HepG2 (cell line): ENCODE data around the gene DPP7. TPM values are rescaled to one million over a fixed set of nuclear protein-coding genes. Genes with fewer than 3 reads are reported as not detected.
A peak's percentile ranks its signal among the peaks of the same experiment; 100 is the strongest.

Experiments
- AGO2 ChIP-seq: fragments of 200-400 bp; formaldehyde crosslinking; optimal IDR thresholded peaks from 2 replicates; pipeline ENCODE3; 2017; ENCODE audit warnings: mild to moderate bottlenecking, low read depth, low read length, moderate library complexity
- CREB1 ChIP-seq, 2 experiments: fragments of 450-650 bp in 1 of 2; IDR thresholded peaks; 2 replicates each; pipeline ENCODE4 v1.6.1; 2016 to 2017; ENCODE audit warnings: control low read depth in 1 of 2, mild to moderate bottlenecking in 1 of 2, missing compliant biosample characterization in 1 of 2, missing genetic modification characterization in 1 of 2
- FOSL1 ChIP-seq: sonication (generic); formaldehyde crosslinking; IDR thresholded peaks from 2 replicates; pipeline ENCODE4 v1.9.0; 2021; ENCODE audit warnings: missing genetic modification reagents, borderline replicate concordance
- JARID2 ChIP-seq: sonication (generic); formaldehyde crosslinking; IDR thresholded peaks from 2 replicates; pipeline ENCODE4 v1.8.1; 2023; ENCODE audit warnings: missing genetic modification reagents, inconsistent platforms; ENCODE audit not compliant: insufficient replicate concordance
- SCMH1 ChIP-seq: sonication (generic); formaldehyde crosslinking; IDR thresholded peaks from 2 replicates; pipeline ENCODE4 v1.9.0; 2021; ENCODE audit warnings: missing genetic modification reagents, mild to moderate bottlenecking, borderline replicate concordance
- ZEB1 ChIP-seq: IDR thresholded peaks from 2 replicates; pipeline ENCODE4 v1.6.1; 2012; ENCODE audit warnings: mild to moderate bottlenecking, low read depth, inconsistent platforms; ENCODE audit not compliant: insufficient replicate concordance
- ZMYM2 ChIP-seq: sonication (generic); formaldehyde crosslinking; IDR thresholded peaks from 2 replicates; pipeline ENCODE4 v1.8.0; 2022; ENCODE audit warnings: mild to moderate bottlenecking, missing genetic modification reagents
- ZNF382 ChIP-seq: sonication (generic); formaldehyde crosslinking; IDR thresholded peaks from 2 replicates; pipeline ENCODE4 v1.5.0; 2020; ENCODE audit warnings: missing genetic modification reagents, mild to moderate bottlenecking, borderline replicate concordance
- polyA plus RNA-seq, 8 experiments: library from polyadenylated mRNA; depleted of rRNA in 3 of 8; stranded (reverse) in 7 of 8; unstranded in 1 of 8; fragments of >200 nt; fragmentation: Illumina TruSeq in 4 of 8; extraction: Trizol in 4 of 8; gene quantifications; 2 replicates each; pipeline versions ENCODE4 v1.2.1 to v1.2.3, GENCODE V29; 2011 to 2016; ENCODE audit warnings: low read depth in 4 of 8, missing spikeins in 1 of 8, mixed read lengths in 1 of 8; ENCODE audit not compliant: insufficient read depth in 1 of 8
- total RNA-seq, 5 experiments: library from RNA; depleted of rRNA; stranded (reverse); fragments of >200 nt; fragmentation: Illumina TruSeq; extraction: Trizol; gene quantifications; 2 replicates each; pipeline ENCODE4 v1.2.3, GENCODE V29; 2016; ENCODE audit warnings: low read depth in 1 of 5
- TF ChIP-seq, protein P1 (sequence below): IDR thresholded peaks from 2 replicates; pipeline ENCODE4 v1.4.0; 2020; ENCODE audit warnings: mild to moderate bottlenecking, missing genetic modification reagents
- TF ChIP-seq, protein P2 (sequence below): sonication (generic); formaldehyde crosslinking; IDR thresholded peaks from 2 replicates; pipeline ENCODE4 v1.4.0; 2020; ENCODE audit warnings: missing genetic modification reagents, borderline replicate concordance
- TF ChIP-seq, protein P3 (sequence below): sonication (generic); formaldehyde crosslinking; IDR thresholded peaks from 2 replicates; pipeline ENCODE4 v1.4.0; 2020; ENCODE audit warnings: mild to moderate bottlenecking, missing genetic modification reagents
- TF ChIP-seq, protein P4 (sequence below): sonication (generic); IDR thresholded peaks from 2 replicates; pipeline ENCODE4 v1.6.1; 2016; ENCODE audit warnings: low read depth, borderline replicate concordance

The DPP7 gene
- total and polyA plus RNA-seq, 2 of the 13 experiments (the other 11 are each of a cell fraction or from before 2014, with no cell fraction given): 1.2 to 4.5 TPM

DNA sequence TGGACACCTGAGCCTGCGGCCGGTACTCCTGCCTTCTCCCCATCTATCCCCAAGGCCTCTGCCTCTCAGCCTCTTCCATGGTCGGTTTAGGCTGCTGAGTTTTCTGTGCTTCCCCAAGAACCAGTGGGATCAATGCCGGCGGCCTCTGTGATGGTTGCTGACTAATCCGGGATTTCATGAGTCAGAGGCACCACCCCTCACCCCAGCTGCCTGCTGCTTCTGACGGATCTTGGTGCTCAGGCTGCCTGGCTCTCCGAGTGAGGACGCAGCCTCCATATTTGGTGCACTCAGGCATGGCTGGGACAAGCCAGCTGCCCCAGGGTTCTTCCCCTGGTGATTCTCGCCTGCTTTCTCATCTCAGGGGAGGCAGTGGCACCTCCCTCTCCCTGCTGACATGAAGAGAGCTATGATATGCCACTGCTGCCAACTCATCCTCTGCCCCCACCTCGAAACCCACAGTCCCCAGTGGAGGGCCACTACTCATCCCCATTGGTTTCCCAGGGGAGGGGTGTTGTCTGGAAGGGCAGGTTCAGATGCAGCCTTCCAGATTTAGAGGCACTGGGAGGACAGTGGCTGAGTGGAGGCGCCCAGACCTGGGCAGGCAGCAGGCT, 31.0 kb downstream of the DPP7 start (continued):
- TF ChIP-seq, protein P1, sequence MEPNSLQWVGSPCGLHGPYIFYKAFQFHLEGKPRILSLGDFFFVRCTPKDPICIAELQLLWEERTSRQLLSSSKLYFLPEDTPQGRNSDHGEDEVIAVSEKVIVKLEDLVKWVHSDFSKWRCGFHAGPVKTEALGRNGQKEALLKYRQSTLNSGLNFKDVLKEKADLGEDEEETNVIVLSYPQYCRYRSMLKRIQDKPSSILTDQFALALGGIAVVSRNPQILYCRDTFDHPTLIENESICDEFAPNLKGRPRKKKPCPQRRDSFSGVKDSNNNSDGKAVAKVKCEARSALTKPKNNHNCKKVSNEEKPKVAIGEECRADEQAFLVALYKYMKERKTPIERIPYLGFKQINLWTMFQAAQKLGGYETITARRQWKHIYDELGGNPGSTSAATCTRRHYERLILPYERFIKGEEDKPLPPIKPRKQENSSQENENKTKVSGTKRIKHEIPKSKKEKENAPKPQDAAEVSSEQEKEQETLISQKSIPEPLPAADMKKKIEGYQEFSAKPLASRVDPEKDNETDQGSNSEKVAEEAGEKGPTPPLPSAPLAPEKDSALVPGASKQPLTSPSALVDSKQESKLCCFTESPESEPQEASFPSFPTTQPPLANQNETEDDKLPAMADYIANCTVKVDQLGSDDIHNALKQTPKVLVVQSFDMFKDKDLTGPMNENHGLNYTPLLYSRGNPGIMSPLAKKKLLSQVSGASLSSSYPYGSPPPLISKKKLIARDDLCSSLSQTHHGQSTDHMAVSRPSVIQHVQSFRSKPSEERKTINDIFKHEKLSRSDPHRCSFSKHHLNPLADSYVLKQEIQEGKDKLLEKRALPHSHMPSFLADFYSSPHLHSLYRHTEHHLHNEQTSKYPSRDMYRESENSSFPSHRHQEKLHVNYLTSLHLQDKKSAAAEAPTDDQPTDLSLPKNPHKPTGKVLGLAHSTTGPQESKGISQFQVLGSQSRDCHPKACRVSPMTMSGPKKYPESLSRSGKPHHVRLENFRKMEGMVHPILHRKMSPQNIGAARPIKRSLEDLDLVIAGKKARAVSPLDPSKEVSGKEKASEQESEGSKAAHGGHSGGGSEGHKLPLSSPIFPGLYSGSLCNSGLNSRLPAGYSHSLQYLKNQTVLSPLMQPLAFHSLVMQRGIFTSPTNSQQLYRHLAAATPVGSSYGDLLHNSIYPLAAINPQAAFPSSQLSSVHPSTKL (CRISPR knock-in tag): no peak
- TF ChIP-seq ZNF382 (no peak), ZEB1 (no peak), FOSL1 (CRISPR knock-in tag) (peak; percentile 52; the same call in 1 of the 2 replicates), CREB1 (IDR thresholded peaks at IDR 0.05) (0 out of 2 replicates have a peak, but pooled peaks have one; percentile 2), CREB1 (CRISPR knock-in tag; IDR thresholded peaks at IDR 0.05) (no peak), JARID2 (CRISPR knock-in tag) (no peak), AGO2 (peak; percentile 37), ZMYM2 (CRISPR knock-in tag) (no peak), SCMH1 (CRISPR knock-in tag) (no peak)
- TF ChIP-seq, protein P2, sequence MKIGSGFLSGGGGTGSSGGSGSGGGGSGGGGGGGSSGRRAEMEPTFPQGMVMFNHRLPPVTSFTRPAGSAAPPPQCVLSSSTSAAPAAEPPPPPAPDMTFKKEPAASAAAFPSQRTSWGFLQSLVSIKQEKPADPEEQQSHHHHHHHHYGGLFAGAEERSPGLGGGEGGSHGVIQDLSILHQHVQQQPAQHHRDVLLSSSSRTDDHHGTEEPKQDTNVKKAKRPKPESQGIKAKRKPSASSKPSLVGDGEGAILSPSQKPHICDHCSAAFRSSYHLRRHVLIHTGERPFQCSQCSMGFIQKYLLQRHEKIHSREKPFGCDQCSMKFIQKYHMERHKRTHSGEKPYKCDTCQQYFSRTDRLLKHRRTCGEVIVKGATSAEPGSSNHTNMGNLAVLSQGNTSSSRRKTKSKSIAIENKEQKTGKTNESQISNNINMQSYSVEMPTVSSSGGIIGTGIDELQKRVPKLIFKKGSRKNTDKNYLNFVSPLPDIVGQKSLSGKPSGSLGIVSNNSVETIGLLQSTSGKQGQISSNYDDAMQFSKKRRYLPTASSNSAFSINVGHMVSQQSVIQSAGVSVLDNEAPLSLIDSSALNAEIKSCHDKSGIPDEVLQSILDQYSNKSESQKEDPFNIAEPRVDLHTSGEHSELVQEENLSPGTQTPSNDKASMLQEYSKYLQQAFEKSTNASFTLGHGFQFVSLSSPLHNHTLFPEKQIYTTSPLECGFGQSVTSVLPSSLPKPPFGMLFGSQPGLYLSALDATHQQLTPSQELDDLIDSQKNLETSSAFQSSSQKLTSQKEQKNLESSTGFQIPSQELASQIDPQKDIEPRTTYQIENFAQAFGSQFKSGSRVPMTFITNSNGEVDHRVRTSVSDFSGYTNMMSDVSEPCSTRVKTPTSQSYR (CRISPR knock-in tag): peak; percentile 62; the same call in 1 of the 2 replicates
- TF ChIP-seq, protein P3, sequence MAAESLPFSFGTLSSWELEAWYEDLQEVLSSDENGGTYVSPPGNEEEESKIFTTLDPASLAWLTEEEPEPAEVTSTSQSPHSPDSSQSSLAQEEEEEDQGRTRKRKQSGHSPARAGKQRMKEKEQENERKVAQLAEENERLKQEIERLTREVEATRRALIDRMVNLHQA (CRISPR knock-in tag): no peak
- TF ChIP-seq, protein P4, sequence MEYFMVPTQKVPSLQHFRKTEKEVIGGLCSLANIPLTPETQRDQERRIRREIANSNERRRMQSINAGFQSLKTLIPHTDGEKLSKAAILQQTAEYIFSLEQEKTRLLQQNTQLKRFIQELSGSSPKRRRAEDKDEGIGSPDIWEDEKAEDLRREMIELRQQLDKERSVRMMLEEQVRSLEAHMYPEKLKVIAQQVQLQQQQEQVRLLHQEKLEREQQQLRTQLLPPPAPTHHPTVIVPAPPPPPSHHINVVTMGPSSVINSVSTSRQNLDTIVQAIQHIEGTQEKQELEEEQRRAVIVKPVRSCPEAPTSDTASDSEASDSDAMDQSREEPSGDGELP: peak; percentile 58; the same call in 1 of the 2 replicates
